Placental pericyte (primary cell): ENCODE data around the gene INMT. TPM values are rescaled to one million over a fixed set of nuclear protein-coding genes. Genes with fewer than 3 reads are reported as not detected.

Experiments
- total RNA-seq: library from RNA; depleted of rRNA; stranded (reverse); fragments of >200 nt; gene quantifications from 2 replicates; pipeline ENCODE4 v1.2.3, GENCODE V29; 2012

INMT gene
- total RNA-seq: 1.1 and 17.8 TPM in 2 replicates

GRCh38 chr7:30751696-30752273 is at the start of gene INMT:
Gene INMT (plus strand): TSS chr7:30752135. CDS start chr7:30752151, 16 bp downstream.

DNA sequence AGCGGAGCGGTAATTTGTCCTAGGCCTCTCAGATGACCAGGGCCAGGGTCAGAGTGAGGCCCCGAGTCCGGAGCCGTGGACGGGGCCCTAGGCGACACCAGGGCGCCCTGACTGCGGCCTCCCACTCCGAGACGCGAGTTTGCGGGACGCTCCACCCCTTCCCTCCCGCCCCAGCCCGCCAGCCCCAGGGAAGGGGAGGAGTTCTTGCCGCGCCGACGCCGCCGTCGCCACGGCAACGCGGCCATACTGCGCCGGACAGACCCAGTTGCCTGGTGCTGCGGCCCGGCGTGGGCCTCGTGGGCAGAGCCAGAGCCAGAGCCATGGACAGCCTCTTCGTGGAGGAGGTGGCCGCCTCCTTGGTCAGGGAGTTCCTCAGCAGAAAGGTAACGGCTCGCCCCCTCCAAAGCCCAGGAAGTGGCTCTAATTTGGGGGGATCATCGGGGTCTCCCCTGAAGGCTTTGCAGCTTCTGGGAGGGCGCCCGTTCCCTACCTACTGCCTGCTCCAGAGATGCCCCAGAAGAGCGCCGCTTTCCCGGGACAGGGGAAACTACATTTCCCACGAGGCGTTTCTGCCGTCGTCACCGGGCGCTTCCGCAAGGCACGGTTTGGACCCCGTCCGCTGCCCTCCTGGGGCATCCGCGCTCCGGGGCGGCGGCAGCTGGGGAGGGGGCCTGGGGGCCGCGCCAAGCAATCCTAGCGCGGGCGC is 19.4 kb downstream of the INMT start, which contains the start of gene MINDY4:
Gene MINDY4, plus strand, starts transcription at position 244 of the 706 bp plus-strand sequence. Its CDS starts 77 bp downstream, at position 321.

Other genes with a start within 250 kb of the INMT start
- gene GGCT, start 247.3 kb upstream of the INMT start, total RNA-seq: 11.4 and 14.9 TPM in 2 replicates
- 347 and 788 TPM in 2 replicates for gene GARS1, start 157.3 kb upstream of the INMT start, total RNA-seq
- gene CRHR2, start 69.7 kb upstream of the INMT start, total RNA-seq: not detected in 2 replicates
- gene MINDY4, start 19.3 kb downstream of the INMT start, total RNA-seq: 6.6 and 18.3 TPM in 2 replicates
- 2.6 and 3.9 TPM in 2 replicates for gene AQP1, start 159.7 kb downstream of the INMT start, total RNA-seq
- gene GHRHR, start 211.8 kb downstream of the INMT start, total RNA-seq: not detected in 2 replicates